Measurements from ENCODE around the gene TNK2. TPM values are rescaled to one million over a fixed set of nuclear protein-coding genes. Genes with fewer than 3 reads are reported as not detected.

The TNK2 gene
- total RNA-seq, 1 donor from 2014 or later, result 132 TPM

- Mint-ChIP-seq H3K4me3 (no peak overlapping the region), H3K36me3 (ENCODE audit: low read depth) (peaks cover 49% of the 10 kb centered on the region), H3K27ac (no peak overlapping the region), H3K9me3 (no peaks in the 10 kb centered on the region), H3K27me3 (no peaks in the 10 kb centered on the region), H3K4me1 (no peaks in the 10 kb centered on the region)
- DNase-seq, result no peak
- ChIA-PET CTCF (no interaction called here), POLR2A (no interaction called here)
- no peak for ATAC-seq (ENCODE audit: low read depth)
- no peak for TF ChIP-seq CTCF (IDR thresholded peaks at IDR 0.05)
- intact Hi-C loops (cut with micrococcal nuclease), result no loop called here
Measured at GRCh38 chr3:195884691-195885035, 23.7 kb downstream of the TNK2 start.

DNA sequence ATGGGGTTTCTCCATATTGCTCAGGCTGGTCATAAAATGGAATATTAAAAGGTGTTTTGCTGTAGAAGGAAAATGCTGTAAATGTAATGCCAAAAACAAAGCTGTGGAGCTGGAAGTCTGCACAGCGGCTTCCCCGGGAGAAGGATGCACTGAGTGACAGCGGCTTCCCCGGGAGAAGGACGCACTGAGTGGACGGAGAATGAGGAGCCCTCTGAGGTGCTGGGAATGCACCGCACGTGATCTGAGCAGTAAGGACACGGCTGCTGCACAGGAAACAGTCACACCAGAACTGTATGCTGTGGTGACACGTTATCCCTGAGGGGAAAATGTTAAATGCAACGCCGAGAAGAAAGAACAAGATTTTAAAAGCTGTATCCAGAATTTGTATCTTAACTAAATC, 24.6 kb downstream of the TNK2 start:
- H3K9me3 Mint-ChIP-seq, result no peaks in the 10 kb centered on the region
- ATAC-seq (ENCODE audit: low read depth) (no peak), DNase-seq (no peak)
- H3K36me3 Mint-ChIP-seq (ENCODE audit: low read depth), result peaks cover 55% of the 10 kb centered on the region
- H3K4me3 Mint-ChIP-seq, result no peak overlapping the region
- CTCF ChIA-PET, result no interaction called here
- H3K27me3 Mint-ChIP-seq, result no peaks in the 10 kb centered on the region
- H3K4me1 Mint-ChIP-seq, result no peaks in the 10 kb centered on the region
- intact Hi-C loops (cut with micrococcal nuclease), result no loop called here
- POLR2A ChIA-PET, result interaction anchor here (0.6 kb wide), 1 partner anchor 72 kb away, joined by 3 read pairs; no protein-coding TSS in a partner anchor
- no peak for TF ChIP-seq CTCF (IDR thresholded peaks at IDR 0.05)
- H3K27ac Mint-ChIP-seq, result no peak overlapping the region

- ATAC-seq (ENCODE audit: low read depth), result no peak
- no peak for DNase-seq
- ChIA-PET POLR2A (no interaction called here), CTCF (no interaction called here)
- Mint-ChIP-seq H3K27me3 (no peaks in the 10 kb centered on the region), H3K9me3 (no peaks in the 10 kb centered on the region), H3K4me3 (no peak overlapping the region), H3K27ac (no peak overlapping the region), H3K36me3 (ENCODE audit: low read depth) (peaks cover 57% of the 10 kb centered on the region), H3K4me1 (no peaks in the 10 kb centered on the region)
- no peak for TF ChIP-seq CTCF (IDR thresholded peaks at IDR 0.05)
- intact Hi-C loops (cut with micrococcal nuclease), result no loop called here
Measured at GRCh38 chr3:195883160-195883559, 25.2 kb downstream of the TNK2 start.

- ATAC-seq (ENCODE audit: low read depth), result no peak
- intact Hi-C loops (cut with micrococcal nuclease), result no loop called here
- no peak overlapping the region for H3K27ac Mint-ChIP-seq
- H3K9me3 Mint-ChIP-seq, result no peaks in the 10 kb centered on the region
- H3K4me3 Mint-ChIP-seq, result no peak overlapping the region
- POLR2A ChIA-PET, result no interaction called here
- H3K36me3 Mint-ChIP-seq (ENCODE audit: low read depth), result peaks cover 61% of the 10 kb centered on the region
- TF ChIP-seq CTCF (IDR thresholded peaks at IDR 0.05), result no peak
- DNase-seq, result no peak
- H3K4me1 Mint-ChIP-seq, result peaks cover 3% of the 10 kb centered on the region
- H3K27me3 Mint-ChIP-seq, result no peaks in the 10 kb centered on the region
- CTCF ChIA-PET, result no interaction called here
Measured at GRCh38 chr3:195882002-195882441, 26.3 kb downstream of the TNK2 start.

DNA sequence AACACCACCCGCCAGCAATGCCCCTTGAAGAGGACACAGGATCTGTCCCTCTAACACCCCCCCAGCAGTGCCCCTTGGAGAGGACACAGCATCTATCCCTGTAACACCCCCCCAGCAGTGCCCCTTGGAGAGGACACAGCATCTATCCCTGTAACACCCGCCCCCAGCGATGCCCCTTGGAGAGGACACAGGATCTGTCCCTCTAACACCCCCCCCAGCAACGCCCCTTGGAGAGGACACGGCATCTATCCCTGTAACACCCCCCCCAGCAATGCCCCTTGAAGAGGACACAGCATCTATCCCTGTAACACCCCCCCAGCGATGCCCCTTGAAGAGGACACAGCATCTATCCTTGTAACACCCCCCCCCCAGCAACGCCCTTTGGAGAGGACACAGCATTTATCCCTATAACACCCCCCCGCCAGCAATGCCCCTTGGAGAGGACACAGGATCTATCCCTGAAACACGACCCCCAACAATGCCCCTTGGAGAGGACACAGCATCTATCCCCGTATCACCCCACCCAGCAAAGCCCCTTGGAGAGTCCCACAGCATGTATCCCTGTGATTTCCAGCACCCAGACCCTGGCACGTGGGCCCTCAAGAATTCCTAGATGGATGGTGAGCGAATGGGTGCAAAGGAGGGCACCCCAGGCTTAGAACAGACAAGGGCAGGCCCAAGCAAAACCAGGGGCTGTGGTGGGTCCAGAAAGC, 26.9 kb downstream of the TNK2 start:
- H3K27me3 Mint-ChIP-seq, result no peaks in the 10 kb centered on the region
- peaks cover 62% of the 10 kb centered on the region for H3K36me3 Mint-ChIP-seq (ENCODE audit: low read depth)
- H3K4me3 Mint-ChIP-seq, result no peak overlapping the region
- DNase-seq, result no peak
- H3K9me3 Mint-ChIP-seq, result no peaks in the 10 kb centered on the region
- peaks cover 4% of the 10 kb centered on the region for H3K4me1 Mint-ChIP-seq
- ChIA-PET CTCF (no interaction called here), POLR2A (no interaction called here)
- TF ChIP-seq CTCF (IDR thresholded peaks at IDR 0.05), result no peak
- intact Hi-C loops (cut with micrococcal nuclease), result no loop called here
- H3K27ac Mint-ChIP-seq, result no peak overlapping the region
- no peak for ATAC-seq (ENCODE audit: low read depth)
